Iris pigment epithelial cell (primary cell): Measurements from ENCODE around the gene DIP2C.
"Not testable (repeated sequence)": the region's sequence is repeated elsewhere in the genome, so short reads cannot be mapped to it uniquely, and the experiment has no call there.

ENCODE experiments used
- DNase-seq: peaks from one replicate; pipeline ENCODE4 v3.0.0-alpha.2; 2011; ENCODE audit warnings: low read depth

The DIP2C gene

GRCh38 chr10:693506-693905 is 4.0 kb upstream of the DIP2C start:
- DNase-seq = peak; percentile 60

GRCh38 chr10:692682-693351 is 3.3 kb upstream of the DIP2C start:
- DNase-seq = no peak

GRCh38 chr10:691216-691615 is 1.7 kb upstream of the DIP2C start:
- DNase-seq = no peak

- DNase-seq = no peak
Measured at GRCh38 chr10:690372-691161, 1.1 kb upstream of the DIP2C start.

GRCh38 chr10:689121-689451 is 382 bp downstream of the DIP2C start:
- no peak for DNase-seq

GRCh38 chr10:688312-689120 is 952 bp downstream of the DIP2C start:
- peak; percentile 67 for DNase-seq

GRCh38 chr10:687583-688311 is 1.7 kb downstream of the DIP2C start:
- DNase-seq = no peak

GRCh38 chr10:686155-686931 is 3.1 kb downstream of the DIP2C start:
- no peak for DNase-seq

GRCh38 chr10:685613-686012 is 3.9 kb downstream of the DIP2C start:
- DNase-seq = no peak

- DNase-seq = peak; percentile 76
Measured at GRCh38 chr10:683448-684071, 5.9 kb downstream of the DIP2C start.

GRCh38 chr10:682931-683447 is 6.5 kb downstream of the DIP2C start:
- no peak for DNase-seq

GRCh38 chr10:681670-682318 is 7.7 kb downstream of the DIP2C start:
- DNase-seq = peak; percentile 42

- DNase-seq = no peak
Measured at GRCh38 chr10:680745-681144, 8.7 kb downstream of the DIP2C start.

GRCh38 chr10:680146-680545 is 9.3 kb downstream of the DIP2C start:
- DNase-seq = no peak

GRCh38 chr10:679556-679955 is 9.9 kb downstream of the DIP2C start:
- no peak for DNase-seq

GRCh38 chr10:678662-679005 is 10.8 kb downstream of the DIP2C start:
- DNase-seq = not testable (repeated sequence)

- no peak for DNase-seq
Measured at GRCh38 chr10:677750-678661, 11.5 kb downstream of the DIP2C start.

- DNase-seq = no peak
Measured at GRCh38 chr10:677038-677437, 12.4 kb downstream of the DIP2C start.

GRCh38 chr10:676178-676577 is 13.3 kb downstream of the DIP2C start:
- DNase-seq = no peak
